CD4-positive, alpha-beta T cell treated with Interleukin-6 at 100 ng/mL for 8 hours (primary cell): ENCODE data around the gene ALDH3A2.

Source experiments
- DNase-seq: peaks from one replicate; pipeline ENCODE4 v3.0.0-alpha.2; 2020; ENCODE audit warnings: mixed read lengths, low spot score

Gene ALDH3A2

GRCh38 chr17:19648475-19649273 is at the start of gene ALDH3A2:
ALDH3A2 (plus strand) TSS chr17:19648751; CDS start chr17:19648972, 221 bp downstream.
- DNase-seq: peak; percentile 92

GRCh38 chr17:19610311-19610710 is 38.2 kb upstream of the ALDH3A2 start:
- no peak for DNase-seq

GRCh38 chr17:19610879-19611278 is 37.7 kb upstream of the ALDH3A2 start:
- DNase-seq: no peak

- DNase-seq: no peak
Observed at GRCh38 chr17:19613979-19614378, 34.6 kb upstream of the ALDH3A2 start.

- no peak for DNase-seq
Observed at GRCh38 chr17:19614900-19615299, 33.7 kb upstream of the ALDH3A2 start.

GRCh38 chr17:19618015-19618414 is 30.5 kb upstream of the ALDH3A2 start:
- no peak for DNase-seq

- no peak for DNase-seq
Observed at GRCh38 chr17:19619705-19620325, 28.7 kb upstream of the ALDH3A2 start.

- DNase-seq: no peak
Observed at GRCh38 chr17:19621697-19622096, 26.9 kb upstream of the ALDH3A2 start.

GRCh38 chr17:19626079-19626478 is 22.5 kb upstream of the ALDH3A2 start:
- DNase-seq: no peak

GRCh38 chr17:19629449-19629848 is 19.1 kb upstream of the ALDH3A2 start:
- DNase-seq: no peak

GRCh38 chr17:19630035-19630434 is 18.5 kb upstream of the ALDH3A2 start:
- DNase-seq: no peak

GRCh38 chr17:19630661-19631060 is 17.9 kb upstream of the ALDH3A2 start:
- DNase-seq: no peak

GRCh38 chr17:19631905-19632304 is 16.6 kb upstream of the ALDH3A2 start:
- no peak for DNase-seq

GRCh38 chr17:19641687-19642372 is 6.7 kb upstream of the ALDH3A2 start:
- DNase-seq: no peak

GRCh38 chr17:19642373-19642893 is 6.1 kb upstream of the ALDH3A2 start:
- no peak for DNase-seq

- no peak for DNase-seq
Observed at GRCh38 chr17:19644493-19645210, 3.9 kb upstream of the ALDH3A2 start.

GRCh38 chr17:19645734-19646201 is 2.8 kb upstream of the ALDH3A2 start:
- peak; percentile 42 for DNase-seq

- DNase-seq: no peak
Observed at GRCh38 chr17:19646788-19647696, 1.5 kb upstream of the ALDH3A2 start.

- peak; percentile 14 for DNase-seq
Observed at GRCh38 chr17:19647697-19648474, 665 bp upstream of the ALDH3A2 start.

GRCh38 chr17:19649274-19649541 is 657 bp downstream of the ALDH3A2 start:
- DNase-seq: no peak
